Keratinocyte (primary cell): ENCODE data around the gene CELSR1. TPM values are rescaled to one million over a fixed set of nuclear protein-coding genes. Genes with fewer than 3 reads are reported as not detected.
A peak's percentile ranks its signal among the peaks of the same experiment; 100 is the strongest.

Experiments
- DNase-seq: peaks from one replicate; pipeline ENCODE4 v3.0.0-alpha.2; 2011; ENCODE audit warnings: low read depth, missing footprints, low spot score
- FAIRE-seq: peaks from 2 replicates; lab custom pipeline; 2011; peaks lifted over from hg19 to GRCh38; lab: Jason Lieb, UNC
- H2AFZ ChIP-seq: 2 replicates; pipeline ENCODE4 v1.6.0; 2012; ENCODE audit warnings: low read length, control low read depth, inconsistent platforms; ENCODE audit not compliant: control insufficient read depth
- H3K27ac ChIP-seq: 2 replicates; pipeline ENCODE4 v1.5.1; 2011; ENCODE audit warnings: low read length; ENCODE audit not compliant: control insufficient read depth, insufficient read depth
- H3K27me3 ChIP-seq: 3 replicates; pipeline ENCODE4 v1.6.0; 2011; ENCODE audit warnings: low read length; ENCODE audit not compliant: control insufficient read depth, insufficient read depth; ENCODE audit errors: extremely low read depth
- H3K36me3 ChIP-seq, 2 experiments: 2 replicates in 1 of 2; 3 replicates in 1 of 2; pipeline ENCODE4 v1.5.1; 2011; ENCODE audit warnings: low read length in 2 of 2, mild to moderate bottlenecking in 1 of 2; ENCODE audit not compliant: control insufficient read depth in 2 of 2, insufficient read depth in 2 of 2; ENCODE audit errors: extremely low read depth in 1 of 2
- H3K4me1 ChIP-seq: 3 replicates; pipeline ENCODE4 v1.5.1; 2011; ENCODE audit warnings: low read length; ENCODE audit not compliant: control insufficient read depth, insufficient read depth; ENCODE audit errors: extremely low read depth
- H3K4me2 ChIP-seq: 3 replicates; pipeline ENCODE4 v1.6.0; 2011; ENCODE audit warnings: low read depth, low read length; ENCODE audit not compliant: control insufficient read depth, insufficient read depth; ENCODE audit errors: extremely low read depth
- H3K4me3 ChIP-seq, 3 experiments: fragments of 200-600 bp in 1 of 3; sonication (generic) in 1 of 3; 2 replicates in 2 of 3; 3 replicates in 1 of 3; pipeline ENCODE4 v1.5.1; 2011 to 2016; ENCODE audit warnings: low read length in 3 of 3, mild to moderate bottlenecking in 3 of 3, control low read depth in 2 of 3, inconsistent platforms in 1 of 3, low read depth in 1 of 3, mixed read lengths in 1 of 3, mixed run types in 1 of 3, moderate library complexity in 1 of 3; ENCODE audit not compliant: control insufficient read depth in 2 of 3, insufficient read depth in 2 of 3; ENCODE audit errors: extremely low read depth in 1 of 3
- H3K79me2 ChIP-seq: 2 replicates; pipeline ENCODE4 v1.6.0; 2012; ENCODE audit warnings: low read length; ENCODE audit not compliant: control insufficient read depth, insufficient read depth
- H3K9ac ChIP-seq: 3 replicates; pipeline ENCODE4 v1.6.0; 2011; ENCODE audit warnings: low read length; ENCODE audit not compliant: control insufficient read depth, insufficient read depth; ENCODE audit errors: extremely low read depth
- H3K9me1 ChIP-seq: 3 replicates; pipeline ENCODE4 v1.6.0; 2011; ENCODE audit warnings: low read length; ENCODE audit not compliant: control insufficient read depth, insufficient read depth; ENCODE audit errors: extremely low read depth
- H3K9me3 ChIP-seq: 2 replicates; pipeline ENCODE4 v1.5.1; 2012; ENCODE audit warnings: low read depth, low read length; ENCODE audit not compliant: control insufficient read depth
- H4K20me1 ChIP-seq: 3 replicates; pipeline ENCODE4 v1.6.0; 2011; ENCODE audit warnings: low read length; ENCODE audit not compliant: control insufficient read depth, insufficient read depth; ENCODE audit errors: extremely low read depth
- EZH2 ChIP-seq: IDR thresholded peaks from one replicate; pipeline ENCODE4 v1.6.1; 2012; ENCODE audit warnings: inconsistent platforms, mild to moderate bottlenecking, low read length, moderate library complexity
- dilution Hi-C: fragments of 300-500 bp; cut with MboI; formaldehyde crosslinking; loops from one replicate; pipeline ENCODE4 v1.7.0; 2020; ENCODE audit warnings: low sequenced_read_pairs; ENCODE audit not compliant: extremely low pct_ligation_motif_present
- polyA plus RNA-seq, 5 experiments: library from polyadenylated mRNA; depleted of rRNA in 3 of 5; stranded (reverse) in 3 of 5; stranded (forward) in 1 of 5; unstranded in 1 of 5; fragments of >200 nt; gene quantifications; 1 replicate in 1 of 5; 2 replicates in 3 of 5; 3 replicates in 1 of 5; pipeline versions ENCODE4 v1.2.1 to v1.2.3, GENCODE V29; 2011 to 2012; ENCODE audit warnings: missing spikeins in 2 of 5, low read depth in 1 of 5, low replicate concordance in 1 of 5
- TF ChIP-seq, protein P1 (sequence below), 3 experiments: IDR thresholded peaks in 1 of 3; conservative IDR thresholded peaks in 1 of 3; optimal IDR thresholded peaks in 1 of 3; 2 replicates in 2 of 3; 3 replicates in 1 of 3; pipeline versions ENCODE3 to v1.5.1; 2011; ENCODE audit warnings: low read length in 3 of 3, mild to moderate bottlenecking in 3 of 3, moderate library complexity in 2 of 3, control low read depth in 1 of 3, inconsistent platforms in 1 of 3; ENCODE audit not compliant: insufficient read depth in 2 of 3; ENCODE audit errors: extremely low read depth in 1 of 3

Gene CELSR1
- polyA plus RNA-seq, 1 donor (not counting 4 experiments of a cell fraction or from before 2014, with no cell fraction given) = 16.1 TPM

DNA sequence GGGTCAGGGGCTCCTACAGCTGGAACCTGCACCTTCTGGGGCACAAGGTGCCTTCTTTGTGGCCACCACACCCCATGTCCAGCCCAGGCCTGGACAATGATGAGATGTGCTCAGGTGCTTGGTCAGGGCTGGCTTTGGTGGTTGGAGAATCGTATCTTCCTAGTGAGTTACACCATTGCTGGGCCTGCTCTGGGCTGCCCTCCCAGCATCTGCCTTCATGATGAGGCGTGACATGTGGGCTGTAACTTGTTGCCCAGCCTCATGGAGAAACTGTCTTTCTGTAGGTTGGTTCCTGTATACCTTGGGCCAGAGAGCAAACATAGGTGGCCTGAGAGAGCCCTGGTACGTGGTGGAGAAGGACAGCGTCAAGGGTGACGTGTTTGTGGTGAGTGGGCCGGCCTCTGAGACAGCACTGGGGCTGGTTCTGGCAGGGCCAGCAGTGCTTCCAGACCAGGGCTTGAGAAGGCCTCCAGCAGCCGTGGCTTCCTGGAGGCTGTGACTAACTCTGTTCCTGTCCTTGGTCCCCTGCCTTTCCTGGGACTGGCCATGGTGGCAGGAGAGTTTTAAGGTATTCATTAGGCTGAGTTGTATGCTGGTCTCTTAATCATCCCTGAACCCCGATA lies 183.8 kb downstream of the CELSR1 start:
- dilution Hi-C loops = no loop called here
- Histone ChIP-seq H3K4me3 (no peak overlapping the region), H3K27ac (no peak overlapping the region), H3K9ac (no peak overlapping the region), H3K4me2 (no peak overlapping the region), H3K36me3 (peaks cover 53 to 55% of the 10 kb centered on the region in 2 experiments), H3K4me1 (peaks cover 21% of the 10 kb centered on the region), H3K9me3 (no peaks in the 10 kb centered on the region), H3K9me1 (peaks cover 7% of the 10 kb centered on the region), H4K20me1 (peaks cover 6% of the 10 kb centered on the region), H3K79me2 (no peaks in the 10 kb centered on the region), H3K27me3 (no peaks in the 10 kb centered on the region), H2AFZ (no peak overlapping the region)
- DNase-seq (no peak), FAIRE-seq (no peak)
- no peak for TF ChIP-seq EZH2
- TF ChIP-seq, protein P1, sequence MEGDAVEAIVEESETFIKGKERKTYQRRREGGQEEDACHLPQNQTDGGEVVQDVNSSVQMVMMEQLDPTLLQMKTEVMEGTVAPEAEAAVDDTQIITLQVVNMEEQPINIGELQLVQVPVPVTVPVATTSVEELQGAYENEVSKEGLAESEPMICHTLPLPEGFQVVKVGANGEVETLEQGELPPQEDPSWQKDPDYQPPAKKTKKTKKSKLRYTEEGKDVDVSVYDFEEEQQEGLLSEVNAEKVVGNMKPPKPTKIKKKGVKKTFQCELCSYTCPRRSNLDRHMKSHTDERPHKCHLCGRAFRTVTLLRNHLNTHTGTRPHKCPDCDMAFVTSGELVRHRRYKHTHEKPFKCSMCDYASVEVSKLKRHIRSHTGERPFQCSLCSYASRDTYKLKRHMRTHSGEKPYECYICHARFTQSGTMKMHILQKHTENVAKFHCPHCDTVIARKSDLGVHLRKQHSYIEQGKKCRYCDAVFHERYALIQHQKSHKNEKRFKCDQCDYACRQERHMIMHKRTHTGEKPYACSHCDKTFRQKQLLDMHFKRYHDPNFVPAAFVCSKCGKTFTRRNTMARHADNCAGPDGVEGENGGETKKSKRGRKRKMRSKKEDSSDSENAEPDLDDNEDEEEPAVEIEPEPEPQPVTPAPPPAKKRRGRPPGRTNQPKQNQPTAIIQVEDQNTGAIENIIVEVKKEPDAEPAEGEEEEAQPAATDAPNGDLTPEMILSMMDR (optimal IDR thresholded peaks at IDR 0.05 in 1 of 3, IDR thresholded peaks at IDR 0.05 in 1 of 3, conservative IDR thresholded peaks at IDR 0.05 in 1 of 3; ENCODE audit: extremely low read depth in 1 of 3, insufficient read depth in 2 of 3, low read length in 3 of 3) = no peak

DNA sequence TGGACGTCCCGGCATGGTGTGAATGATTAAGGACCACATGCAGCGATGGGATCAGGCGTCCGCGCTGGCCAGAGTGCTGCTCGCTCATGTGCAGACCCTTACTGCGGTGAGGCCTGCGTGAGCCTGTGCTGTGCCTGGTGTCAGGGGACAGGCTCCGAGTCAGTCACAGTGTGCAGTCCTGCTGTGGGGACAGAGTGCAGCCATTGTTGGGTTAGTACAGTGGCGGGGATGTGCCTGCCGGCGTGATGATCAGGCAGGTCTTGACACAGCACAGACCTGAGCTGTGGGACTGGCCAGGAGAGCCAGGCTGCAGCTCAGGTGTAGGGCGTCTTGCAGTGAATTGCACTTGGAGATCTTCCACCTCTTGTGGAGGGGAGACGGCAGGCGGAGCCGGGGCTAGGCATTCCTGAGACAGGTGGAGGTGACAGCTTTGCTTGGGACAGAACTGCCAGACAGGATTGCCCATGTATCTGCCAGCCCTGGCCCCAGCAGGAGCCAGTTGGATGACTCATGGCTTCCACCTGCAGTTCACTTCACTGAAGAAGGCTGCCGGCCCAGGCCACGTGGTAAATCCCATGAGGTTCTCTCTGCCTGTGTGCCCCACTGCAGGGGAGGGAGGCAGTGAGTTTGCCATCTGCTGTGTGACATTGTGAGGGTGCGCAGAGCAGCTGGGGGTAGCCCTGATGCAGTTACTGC lies 184.6 kb downstream of the CELSR1 start:
- Histone ChIP-seq H3K4me2 (peak overlapping the region; percentile 30), H3K9me3 (no peaks in the 10 kb centered on the region), H2AFZ (no peak overlapping the region), H3K36me3 (peaks cover 56 to 59% of the 10 kb centered on the region in 2 experiments), H3K4me3 (no peak overlapping the region), H3K27me3 (no peaks in the 10 kb centered on the region), H4K20me1 (peaks cover 6% of the 10 kb centered on the region), H3K9me1 (peaks cover 7% of the 10 kb centered on the region), H3K9ac (no peak overlapping the region), H3K27ac (no peak overlapping the region), H3K79me2 (peaks cover 2% of the 10 kb centered on the region), H3K4me1 (peaks cover 21% of the 10 kb centered on the region)
- dilution Hi-C loops = no loop called here
- TF ChIP-seq, protein P1 (optimal IDR thresholded peaks at IDR 0.05 in 1 of 3, IDR thresholded peaks at IDR 0.05 in 1 of 3, conservative IDR thresholded peaks at IDR 0.05 in 1 of 3; ENCODE audit: extremely low read depth in 1 of 3, insufficient read depth in 2 of 3, low read length in 3 of 3) = peak in 1 of 3 experiments; percentile 19
- TF ChIP-seq EZH2 = no peak
- peak; percentile 88 for FAIRE-seq
- DNase-seq = peak; percentile 32
